GM23248 (cell line): ENCODE data around the gene CDH4.

Experiments used
- EZH2 ChIP-seq: fragments of 200-600 bp; sonication (generic); IDR thresholded peaks from 2 replicates; pipeline ENCODE4 v1.6.1; 2018; ENCODE audit warnings: antibody characterized with exemption, mild to moderate bottlenecking; ENCODE audit not compliant: insufficient read depth, poor library complexity, severe bottlenecking
- EZH2phosphoT487 ChIP-seq: fragments of 200-600 bp; sonication (generic); IDR thresholded peaks from 2 replicates; pipeline ENCODE4 v1.6.1; 2018; ENCODE audit warnings: antibody characterized with exemption, moderate library complexity, mild to moderate bottlenecking, low read depth; ENCODE audit not compliant: insufficient read depth

GRCh38 chr20:61736751-61737310 lies 484.8 kb downstream of the CDH4 start:
- TF ChIP-seq EZH2 = no peak
- no peak for TF ChIP-seq EZH2phosphoT487
